Suprapubic skin (tissue), 4 donors: ENCODE measurements around the gene MMP17.

ENCODE experiments used
- CTCF ChIP-seq, 2 donors: fragments of 200-600 bp in 1 of 2; fragments of 450-650 bp in 1 of 2; sonication (generic) in 1 of 2; IDR thresholded peaks; one replicate each; pipeline ENCODE4 v1.5.1; 2016 to 2019; ENCODE audit warnings: antibody characterized with exemption in 2 of 2, mild to moderate bottlenecking in 1 of 2, moderate library complexity in 1 of 2
- EP300 ChIP-seq: sonication (generic); formaldehyde crosslinking; IDR thresholded peaks from one replicate; pipeline ENCODE4 v1.6.1; 2017; ENCODE audit warnings: antibody characterized with exemption
- POLR2A ChIP-seq, 2 donors: fragments of 450-650 bp; IDR thresholded peaks; one replicate each; pipeline ENCODE4 v1.6.1; 2017; ENCODE audit warnings: antibody characterized with exemption in 2 of 2, mild to moderate bottlenecking in 2 of 2, moderate library complexity in 2 of 2
- POLR2AphosphoS5 ChIP-seq, 3 donors: sonication (generic); formaldehyde crosslinking; IDR thresholded peaks; one replicate each; pipeline ENCODE4 v1.6.1; 2017; ENCODE audit warnings: antibody characterized with exemption in 3 of 3

DNA sequence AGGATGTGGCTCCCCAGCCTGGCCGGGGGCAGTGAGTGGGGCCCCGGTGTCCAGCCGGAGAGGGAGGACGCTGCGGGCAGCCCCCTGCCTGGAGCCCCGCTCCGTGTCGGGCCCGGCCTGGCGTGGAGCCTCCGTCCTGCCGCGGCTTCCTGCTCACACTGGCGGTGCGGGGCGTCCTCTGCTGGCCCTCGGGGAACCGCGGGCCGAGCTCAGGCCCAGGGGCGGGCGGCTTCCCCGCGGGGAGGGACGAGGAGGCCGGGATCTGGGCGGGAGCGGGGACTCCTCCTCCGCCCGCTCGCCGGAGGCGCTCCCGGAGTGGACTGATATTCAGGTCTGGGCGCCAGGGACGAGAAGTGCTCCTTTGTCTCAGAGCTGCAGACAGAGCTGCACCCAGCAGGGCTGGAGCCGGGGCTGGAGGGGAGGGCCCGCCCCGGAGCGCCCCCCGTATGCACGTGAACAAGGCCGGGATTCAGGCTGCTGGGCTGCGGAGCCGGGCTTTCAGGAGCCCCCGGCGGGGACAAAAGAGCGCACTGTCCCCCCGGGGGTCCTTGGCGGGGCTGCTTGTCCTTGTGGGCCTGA is 2.2 kb downstream of the MMP17 start:
- TF ChIP-seq CTCF (IDR thresholded peaks at IDR 0.05) (peak; percentile 26 to 67), POLR2A (IDR thresholded peaks at IDR 0.05) (no peak), EP300 (no peak), POLR2AphosphoS5 (IDR thresholded peaks at IDR 0.05) (peak in 1 of 3 donors; percentile 4)
